ENCODE results near the gene GBX1. TPM values are rescaled to one million over a fixed set of nuclear protein-coding genes. Genes with fewer than 3 reads are reported as not detected.

Gene GBX1
- total RNA-seq, 1 donor from 2014 or later, result not detected

GRCh38 chr7:151204383-151205032 lies 37.0 kb upstream of the GBX1 start:
- no peaks in the 10 kb centered on the region for H3K36me3 Mint-ChIP-seq (ENCODE audit: low read depth)
- H3K4me1 Mint-ChIP-seq (ENCODE audit: low read depth), result peaks cover 20% of the 10 kb centered on the region
- no peaks in the 10 kb centered on the region for H3K9me3 Mint-ChIP-seq
- peaks cover 13% of the 10 kb centered on the region for H3K27me3 Mint-ChIP-seq (ENCODE audit: insufficient read depth)
- no peak for DNase-seq (ENCODE audit: low spot score)
- H3K27ac Mint-ChIP-seq, result no peak overlapping the region
- intact Hi-C loops (cut with micrococcal nuclease), result no loop called here
- no peak overlapping the region for H3K4me3 Mint-ChIP-seq

- no peaks in the 10 kb centered on the region for H3K9me3 Mint-ChIP-seq
- DNase-seq (ENCODE audit: low spot score), result no peak
- no peak overlapping the region for H3K4me3 Mint-ChIP-seq
- peaks cover 13% of the 10 kb centered on the region for H3K27me3 Mint-ChIP-seq (ENCODE audit: insufficient read depth)
- no peaks in the 10 kb centered on the region for H3K36me3 Mint-ChIP-seq (ENCODE audit: low read depth)
- H3K4me1 Mint-ChIP-seq (ENCODE audit: low read depth), result peaks cover 13% of the 10 kb centered on the region
- intact Hi-C loops (cut with micrococcal nuclease), result no loop called here
- no peak overlapping the region for H3K27ac Mint-ChIP-seq
These were observed 35.3 kb upstream of the GBX1 start for GRCh38 chr7:151202836-151203235.

GRCh38 chr7:151201751-151202150 lies 34.3 kb upstream of the GBX1 start:
- Mint-ChIP-seq H3K27ac (no peak overlapping the region), H3K9me3 (no peaks in the 10 kb centered on the region), H3K4me1 (ENCODE audit: low read depth) (peaks cover 2% of the 10 kb centered on the region), H3K27me3 (ENCODE audit: insufficient read depth) (peaks cover 12% of the 10 kb centered on the region), H3K36me3 (ENCODE audit: low read depth) (no peaks in the 10 kb centered on the region), H3K4me3 (no peak overlapping the region)
- no peak for DNase-seq (ENCODE audit: low spot score)
- intact Hi-C loops (cut with micrococcal nuclease), result no loop called here

- DNase-seq (ENCODE audit: low spot score), result no peak
- Mint-ChIP-seq H3K36me3 (ENCODE audit: low read depth) (no peaks in the 10 kb centered on the region), H3K27me3 (ENCODE audit: insufficient read depth) (peaks cover 10% of the 10 kb centered on the region), H3K4me3 (no peak overlapping the region), H3K27ac (no peak overlapping the region), H3K9me3 (no peaks in the 10 kb centered on the region), H3K4me1 (ENCODE audit: low read depth) (no peaks in the 10 kb centered on the region)
- intact Hi-C loops (cut with micrococcal nuclease), result no loop called here
These were observed 33.9 kb upstream of the GBX1 start for GRCh38 chr7:151201344-151201743.

- no peaks in the 10 kb centered on the region for H3K4me1 Mint-ChIP-seq (ENCODE audit: low read depth)
- intact Hi-C loops (cut with micrococcal nuclease), result no loop called here
- no peak overlapping the region for H3K4me3 Mint-ChIP-seq
- no peaks in the 10 kb centered on the region for H3K36me3 Mint-ChIP-seq (ENCODE audit: low read depth)
- H3K27ac Mint-ChIP-seq, result no peak overlapping the region
- peaks cover 14% of the 10 kb centered on the region for H3K27me3 Mint-ChIP-seq (ENCODE audit: insufficient read depth)
- no peaks in the 10 kb centered on the region for H3K9me3 Mint-ChIP-seq
- DNase-seq (ENCODE audit: low spot score), result no peak
These were observed 31.7 kb upstream of the GBX1 start for GRCh38 chr7:151198945-151199848.

- H3K9me3 Mint-ChIP-seq, result no peaks in the 10 kb centered on the region
These were observed 30.4 kb upstream of the GBX1 start for GRCh38 chr7:151197932-151198331.

DNA sequence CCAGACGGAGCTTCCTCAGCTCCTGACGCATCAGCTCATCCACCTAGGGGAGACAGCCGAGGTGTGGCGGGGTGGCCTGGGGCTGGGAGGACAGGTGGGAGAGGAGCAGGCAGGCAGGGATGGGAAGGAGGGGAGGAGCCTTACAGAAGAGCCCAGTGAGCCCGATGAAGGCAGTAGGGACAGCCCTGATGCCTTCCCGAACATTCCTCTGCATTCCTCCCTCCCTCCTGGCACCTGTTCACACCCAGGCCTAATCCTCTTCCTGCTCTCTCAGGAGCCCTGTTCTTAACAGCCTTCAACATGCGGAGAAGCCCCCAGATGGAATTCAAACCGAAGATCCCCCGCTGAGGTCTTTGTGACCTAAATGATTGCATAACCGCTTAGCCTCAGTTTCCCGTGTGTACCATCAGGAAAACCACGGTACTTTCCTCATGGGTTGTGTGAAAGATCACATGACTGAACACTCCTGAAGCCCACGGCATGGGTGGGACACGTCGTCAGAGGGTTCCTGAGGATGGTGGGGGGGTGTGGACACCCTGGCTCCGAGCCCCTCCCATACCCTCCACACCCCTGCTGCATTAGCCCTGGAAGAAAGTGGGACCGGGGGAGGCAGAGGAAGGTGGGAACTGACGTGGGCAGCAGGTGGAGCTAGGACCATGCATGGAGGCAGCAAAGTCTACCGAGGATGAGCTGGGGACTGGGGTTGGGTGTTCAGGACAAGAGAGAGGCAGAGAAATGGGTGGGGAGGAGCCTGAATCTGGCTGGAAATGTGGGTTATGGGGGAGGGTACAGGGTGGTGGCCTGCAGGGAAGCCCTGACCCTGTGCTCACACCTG lies 28.3 kb upstream of the GBX1 start:
- Mint-ChIP-seq H3K27ac (no peak overlapping the region), H3K36me3 (ENCODE audit: low read depth) (no peaks in the 10 kb centered on the region), H3K4me3 (no peak overlapping the region), H3K27me3 (ENCODE audit: insufficient read depth) (peaks cover 8% of the 10 kb centered on the region), H3K4me1 (ENCODE audit: low read depth) (no peaks in the 10 kb centered on the region), H3K9me3 (no peaks in the 10 kb centered on the region)
- no peak for DNase-seq (ENCODE audit: low spot score)
- intact Hi-C loops (cut with micrococcal nuclease), result no loop called here

More at GRCh38 chr7:151197932-151198331, 30.4 kb upstream of the GBX1 start:
- Mint-ChIP-seq H3K4me1 (ENCODE audit: low read depth) (no peaks in the 10 kb centered on the region), H3K27me3 (ENCODE audit: insufficient read depth) (peaks cover 10% of the 10 kb centered on the region), H3K36me3 (ENCODE audit: low read depth) (no peaks in the 10 kb centered on the region), H3K4me3 (no peak overlapping the region), H3K27ac (no peak overlapping the region)
- no peak for DNase-seq (ENCODE audit: low spot score)
- intact Hi-C loops (cut with micrococcal nuclease), result no loop called here

DNA sequence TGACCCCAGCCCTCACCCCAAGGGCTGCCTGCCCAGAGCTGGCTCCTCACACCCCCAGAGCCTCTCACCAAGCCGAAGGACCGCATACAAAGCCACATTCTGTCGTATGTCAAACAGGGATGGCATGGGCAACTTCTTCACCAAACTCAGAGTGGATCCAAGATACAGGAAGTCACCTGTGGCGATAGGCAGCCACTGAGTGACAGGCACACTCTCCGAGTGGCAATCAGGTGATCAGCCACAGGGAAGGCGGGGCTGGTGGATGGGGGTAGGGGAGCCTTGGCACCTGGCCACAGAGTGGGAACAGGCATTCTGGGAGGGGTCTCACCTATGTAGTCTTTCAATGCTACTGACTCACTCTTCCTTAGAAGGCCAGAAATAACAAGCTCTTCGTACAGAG lies 26.7 kb upstream of the GBX1 start:
- intact Hi-C loops (cut with micrococcal nuclease), result no loop called here
- Mint-ChIP-seq H3K36me3 (ENCODE audit: low read depth) (no peaks in the 10 kb centered on the region), H3K9me3 (no peaks in the 10 kb centered on the region), H3K27me3 (ENCODE audit: insufficient read depth) (peaks cover 13% of the 10 kb centered on the region), H3K27ac (no peak overlapping the region), H3K4me3 (no peak overlapping the region), H3K4me1 (ENCODE audit: low read depth) (no peaks in the 10 kb centered on the region)
- no peak for DNase-seq (ENCODE audit: low spot score)

- H3K27me3 Mint-ChIP-seq (ENCODE audit: insufficient read depth), result peaks cover 13% of the 10 kb centered on the region
- H3K9me3 Mint-ChIP-seq, result no peaks in the 10 kb centered on the region
- H3K27ac Mint-ChIP-seq, result no peak overlapping the region
- DNase-seq (ENCODE audit: low spot score), result no peak
- no peaks in the 10 kb centered on the region for H3K36me3 Mint-ChIP-seq (ENCODE audit: low read depth)
- intact Hi-C loops (cut with micrococcal nuclease), result no loop called here
- no peaks in the 10 kb centered on the region for H3K4me1 Mint-ChIP-seq (ENCODE audit: low read depth)
- no peak overlapping the region for H3K4me3 Mint-ChIP-seq
These were observed 25.9 kb upstream of the GBX1 start for GRCh38 chr7:151193203-151193978.

GRCh38 chr7:151192002-151192539 lies 24.6 kb upstream of the GBX1 start:
- no peaks in the 10 kb centered on the region for H3K36me3 Mint-ChIP-seq (ENCODE audit: low read depth)
- DNase-seq (ENCODE audit: low spot score), result no peak
- no peaks in the 10 kb centered on the region for H3K9me3 Mint-ChIP-seq
- H3K4me1 Mint-ChIP-seq (ENCODE audit: low read depth), result no peaks in the 10 kb centered on the region
- intact Hi-C loops (cut with micrococcal nuclease), result no loop called here
- no peak overlapping the region for H3K27ac Mint-ChIP-seq
- no peak overlapping the region for H3K4me3 Mint-ChIP-seq
- H3K27me3 Mint-ChIP-seq (ENCODE audit: insufficient read depth), result peaks cover 13% of the 10 kb centered on the region

DNA sequence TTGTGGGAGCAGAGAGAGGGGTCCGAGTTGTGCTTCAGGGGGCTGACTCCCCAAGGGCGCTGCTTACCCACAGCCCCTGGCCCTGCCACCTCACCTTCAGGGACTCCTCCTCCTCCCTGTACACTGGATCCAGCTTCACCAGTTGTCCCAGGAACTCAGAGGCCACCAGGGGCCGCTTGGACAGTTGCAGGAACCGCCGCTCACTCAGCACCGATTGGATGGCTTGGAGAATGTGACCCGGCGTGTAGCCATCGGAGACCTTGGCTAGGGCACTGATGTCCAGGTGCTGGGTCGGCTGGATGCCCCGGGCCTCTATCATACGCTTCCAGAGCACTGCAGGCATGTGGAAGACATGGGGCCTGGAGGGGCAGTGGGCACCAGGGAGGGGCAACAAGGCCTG lies 24.1 kb upstream of the GBX1 start:
- H3K9me3 Mint-ChIP-seq, result no peaks in the 10 kb centered on the region
- intact Hi-C loops (cut with micrococcal nuclease), result no loop called here
- H3K4me3 Mint-ChIP-seq, result no peak overlapping the region
- H3K27ac Mint-ChIP-seq, result no peak overlapping the region
- no peaks in the 10 kb centered on the region for H3K36me3 Mint-ChIP-seq (ENCODE audit: low read depth)
- H3K27me3 Mint-ChIP-seq (ENCODE audit: insufficient read depth), result peaks cover 13% of the 10 kb centered on the region
- no peaks in the 10 kb centered on the region for H3K4me1 Mint-ChIP-seq (ENCODE audit: low read depth)
- no peak for DNase-seq (ENCODE audit: low spot score)

- Mint-ChIP-seq H3K27ac (no peak overlapping the region), H3K36me3 (ENCODE audit: low read depth) (no peaks in the 10 kb centered on the region), H3K4me3 (no peak overlapping the region), H3K9me3 (no peaks in the 10 kb centered on the region), H3K27me3 (ENCODE audit: insufficient read depth) (peaks cover 7% of the 10 kb centered on the region), H3K4me1 (ENCODE audit: low read depth) (no peaks in the 10 kb centered on the region)
- intact Hi-C loops (cut with micrococcal nuclease), result no loop called here
- no peak for DNase-seq (ENCODE audit: low spot score)
These were observed 21.5 kb upstream of the GBX1 start for GRCh38 chr7:151189038-151189437.
